ENCODE measurements around the gene PPM1M.

DNA sequence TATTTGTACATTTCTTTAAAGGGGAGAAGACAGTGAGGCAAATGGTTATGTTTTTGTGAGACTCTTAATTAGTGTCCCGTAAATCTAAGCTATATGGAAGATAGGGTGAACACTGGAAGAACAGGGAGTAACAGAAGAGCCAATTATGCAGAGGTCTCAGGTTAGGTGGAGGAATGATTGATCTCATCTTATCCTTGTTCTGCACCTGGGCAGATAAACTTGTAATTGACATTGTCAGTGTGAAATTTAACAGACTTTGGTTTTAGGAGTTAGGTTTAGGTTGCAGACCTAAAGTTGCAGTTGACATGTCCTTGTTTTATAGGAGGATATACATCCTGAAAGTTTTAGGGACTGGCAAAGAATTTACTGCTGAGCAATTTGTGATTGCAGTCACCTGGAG, 3.5 kb upstream of the PPM1M start:
- TF ChIP-seq CTCF (IDR thresholded peaks at IDR 0.05) (no peak), EZH2 (IDR thresholded peaks at IDR 0.05) (no peak)

Data from neural progenitor cell (in vitro differentiated cells).